Measurements from ENCODE around the gene OR52E1. TPM values are rescaled to one million over a fixed set of nuclear protein-coding genes. Genes with fewer than 3 reads are reported as not detected.
"Not testable (repeated sequence)": the region's sequence is repeated elsewhere in the genome, so short reads cannot be mapped to it uniquely, and the experiment has no call there.

OR52E1 gene
- not detected for polyA plus RNA-seq (2013, experiment 1 of 2)
- polyA plus RNA-seq (2013, experiment 2 of 2) = not detected

- Histone ChIP-seq H3K9me3 (ENCODE audit: control insufficient read depth, low read length) (no peaks in the 10 kb centered on the region), H3K4me3 (ENCODE audit: extremely low read depth, insufficient read depth, low read length, poor library complexity, severe bottlenecking) (no peak within 1 kb of the TSS), H3K4me1 (ENCODE audit: control insufficient read depth, insufficient read depth, low read length, poor library complexity, severe bottlenecking) (no peaks in the 10 kb centered on the region), H3K36me3 (ENCODE audit: control insufficient read depth, insufficient read depth, low read length) (no peaks in the 10 kb centered on the region), H3K27ac (ENCODE audit: low read depth, low read length, severe bottlenecking) (no peak within 1 kb of the TSS)
- WGBS, 2 experiments (ENCODE audit: insufficient coverage in 2 of 2) = no CpG with 5 or more reads among the region's 3 CpGs
These were observed at the start of gene OR52E1 for GRCh38 chr11:5069272-5069671. Gene OR52E1 (plus strand): TSS chr11:5069572.

GRCh38 chr11:5021996-5022395, 47.4 kb upstream of the OR52E1 start:
- no peak overlapping the region for H3K27ac ChIP-seq (ENCODE audit: low read depth, low read length, severe bottlenecking)
- H3K9me3 ChIP-seq (ENCODE audit: control insufficient read depth, low read length) = no peaks in the 10 kb centered on the region
- H3K36me3 ChIP-seq (ENCODE audit: control insufficient read depth, insufficient read depth, low read length) = no peaks in the 10 kb centered on the region
- 61 to 75% methylated on average over 2 of the region's 2 CpGs for WGBS, 2 experiments (ENCODE audit: insufficient coverage in 2 of 2)
- no peaks in the 10 kb centered on the region for H3K4me1 ChIP-seq (ENCODE audit: control insufficient read depth, insufficient read depth, low read length, poor library complexity, severe bottlenecking)
- no peak overlapping the region for H3K4me3 ChIP-seq (ENCODE audit: extremely low read depth, insufficient read depth, low read length, poor library complexity, severe bottlenecking)

GRCh38 chr11:5036669-5037068, 32.7 kb upstream of the OR52E1 start:
- H3K36me3 ChIP-seq (ENCODE audit: control insufficient read depth, insufficient read depth, low read length) = no peaks in the 10 kb centered on the region
- WGBS, 2 experiments (ENCODE audit: insufficient coverage in 2 of 2) = 92 to 100% methylated on average over 2 of the region's 2 CpGs
- H3K27ac ChIP-seq (ENCODE audit: low read depth, low read length, severe bottlenecking) = no peak overlapping the region
- no peaks in the 10 kb centered on the region for H3K4me1 ChIP-seq (ENCODE audit: control insufficient read depth, insufficient read depth, low read length, poor library complexity, severe bottlenecking)
- H3K9me3 ChIP-seq (ENCODE audit: control insufficient read depth, low read length) = no peaks in the 10 kb centered on the region
- no peak overlapping the region for H3K4me3 ChIP-seq (ENCODE audit: extremely low read depth, insufficient read depth, low read length, poor library complexity, severe bottlenecking)

GRCh38 chr11:5037926-5038325, 31.4 kb upstream of the OR52E1 start:
- H3K27ac ChIP-seq (ENCODE audit: low read depth, low read length, severe bottlenecking) = no peak overlapping the region
- no peaks in the 10 kb centered on the region for H3K4me1 ChIP-seq (ENCODE audit: control insufficient read depth, insufficient read depth, low read length, poor library complexity, severe bottlenecking)
- WGBS, 2 experiments (ENCODE audit: insufficient coverage in 2 of 2) = 80 to 100% methylated on average over 1 of the region's 2 CpGs
- H3K9me3 ChIP-seq (ENCODE audit: control insufficient read depth, low read length) = no peaks in the 10 kb centered on the region
- H3K4me3 ChIP-seq (ENCODE audit: extremely low read depth, insufficient read depth, low read length, poor library complexity, severe bottlenecking) = no peak overlapping the region
- H3K36me3 ChIP-seq (ENCODE audit: control insufficient read depth, insufficient read depth, low read length) = no peaks in the 10 kb centered on the region

GRCh38 chr11:5038341-5038740, 31.0 kb upstream of the OR52E1 start:
- Histone ChIP-seq H3K4me1 (ENCODE audit: control insufficient read depth, insufficient read depth, low read length, poor library complexity, severe bottlenecking) (no peaks in the 10 kb centered on the region), H3K9me3 (ENCODE audit: control insufficient read depth, low read length) (no peaks in the 10 kb centered on the region), H3K4me3 (ENCODE audit: extremely low read depth, insufficient read depth, low read length, poor library complexity, severe bottlenecking) (no peak overlapping the region), H3K27ac (ENCODE audit: low read depth, low read length, severe bottlenecking) (no peak overlapping the region), H3K36me3 (ENCODE audit: control insufficient read depth, insufficient read depth, low read length) (no peaks in the 10 kb centered on the region)
- WGBS, 2 experiments (ENCODE audit: insufficient coverage in 2 of 2) = 100% methylated on average over 1 of the region's 1 CpG; no CpG with 5 or more reads in 1 of the 2 experiments

- 100% methylated on average over 2 of the region's 4 CpGs; no CpG with 5 or more reads in 1 of the 2 experiments for WGBS, 2 experiments (ENCODE audit: insufficient coverage in 2 of 2)
- H3K27ac ChIP-seq (ENCODE audit: low read depth, low read length, severe bottlenecking) = no peak overlapping the region
These were observed 28.5 kb upstream of the OR52E1 start for GRCh38 chr11:5040876-5041275.

GRCh38 chr11:5042091-5042490, 27.3 kb upstream of the OR52E1 start:
- no peak overlapping the region for H3K4me3 ChIP-seq (ENCODE audit: extremely low read depth, insufficient read depth, low read length, poor library complexity, severe bottlenecking)
- H3K27ac ChIP-seq (ENCODE audit: low read depth, low read length, severe bottlenecking) = no peak overlapping the region
- H3K4me1 ChIP-seq (ENCODE audit: control insufficient read depth, insufficient read depth, low read length, poor library complexity, severe bottlenecking) = no peaks in the 10 kb centered on the region
- 45 to 49% methylated on average over 2 to 3 of the region's 3 CpGs for WGBS, 2 experiments (ENCODE audit: insufficient coverage in 2 of 2)
- H3K9me3 ChIP-seq (ENCODE audit: control insufficient read depth, low read length) = no peaks in the 10 kb centered on the region
- no peaks in the 10 kb centered on the region for H3K36me3 ChIP-seq (ENCODE audit: control insufficient read depth, insufficient read depth, low read length)

More at GRCh38 chr11:5040876-5041275, 28.5 kb upstream of the OR52E1 start:
- no peak overlapping the region for H3K4me3 ChIP-seq (ENCODE audit: extremely low read depth, insufficient read depth, low read length, poor library complexity, severe bottlenecking)
- no peaks in the 10 kb centered on the region for H3K36me3 ChIP-seq (ENCODE audit: control insufficient read depth, insufficient read depth, low read length)
- H3K4me1 ChIP-seq (ENCODE audit: control insufficient read depth, insufficient read depth, low read length, poor library complexity, severe bottlenecking) = no peaks in the 10 kb centered on the region
- H3K9me3 ChIP-seq (ENCODE audit: control insufficient read depth, low read length) = no peaks in the 10 kb centered on the region

GRCh38 chr11:5043380-5043779, 26.0 kb upstream of the OR52E1 start:
- H3K4me1 ChIP-seq (ENCODE audit: control insufficient read depth, insufficient read depth, low read length, poor library complexity, severe bottlenecking) = no peaks in the 10 kb centered on the region
- H3K4me3 ChIP-seq (ENCODE audit: extremely low read depth, insufficient read depth, low read length, poor library complexity, severe bottlenecking) = no peak overlapping the region
- H3K36me3 ChIP-seq (ENCODE audit: control insufficient read depth, insufficient read depth, low read length) = no peaks in the 10 kb centered on the region
- 40 to 80% methylated on average over 1 of the region's 2 CpGs for WGBS, 2 experiments (ENCODE audit: insufficient coverage in 2 of 2)
- no peaks in the 10 kb centered on the region for H3K9me3 ChIP-seq (ENCODE audit: control insufficient read depth, low read length)
- no peak overlapping the region for H3K27ac ChIP-seq (ENCODE audit: low read depth, low read length, severe bottlenecking)

- 95 to 100% methylated on average over 1 of the region's 1 CpG for WGBS, 2 experiments (ENCODE audit: insufficient coverage in 2 of 2)
- Histone ChIP-seq H3K9me3 (ENCODE audit: control insufficient read depth, low read length) (no peaks in the 10 kb centered on the region), H3K27ac (ENCODE audit: low read depth, low read length, severe bottlenecking) (no peak within 1 kb of the TSS), H3K4me1 (ENCODE audit: control insufficient read depth, insufficient read depth, low read length, poor library complexity, severe bottlenecking) (no peaks in the 10 kb centered on the region), H3K4me3 (ENCODE audit: extremely low read depth, insufficient read depth, low read length, poor library complexity, severe bottlenecking) (no peak within 1 kb of the TSS), H3K36me3 (ENCODE audit: control insufficient read depth, insufficient read depth, low read length) (no peaks in the 10 kb centered on the region)
These were observed 23.1 kb upstream of the OR52E1 start, which contains the start of gene OR52J3 for GRCh38 chr11:5046226-5046625. Gene OR52J3 (plus strand): TSS chr11:5046526. CDS start chr11:5046526, 0 bp downstream.

- 81 to 86% methylated on average over 15 of the region's 15 CpGs for WGBS, 2 experiments (ENCODE audit: insufficient coverage in 2 of 2)
- Histone ChIP-seq H3K4me1 (ENCODE audit: control insufficient read depth, insufficient read depth, low read length, poor library complexity, severe bottlenecking) (no peaks in the 10 kb centered on the region), H3K27ac (ENCODE audit: low read depth, low read length, severe bottlenecking) (no peak overlapping the region), H3K9me3 (ENCODE audit: control insufficient read depth, low read length) (no peaks in the 10 kb centered on the region), H3K4me3 (ENCODE audit: extremely low read depth, insufficient read depth, low read length, poor library complexity, severe bottlenecking) (no peak overlapping the region), H3K36me3 (ENCODE audit: control insufficient read depth, insufficient read depth, low read length) (no peaks in the 10 kb centered on the region)
These were observed 22.5 kb upstream of the OR52E1 start for GRCh38 chr11:5046754-5047330.

GRCh38 chr11:5058679-5059078, 10.7 kb upstream of the OR52E1 start:
- 100% methylated on average over 1 of the region's 5 CpGs for WGBS, 2 experiments (ENCODE audit: insufficient coverage in 2 of 2)
- H3K4me1 ChIP-seq (ENCODE audit: control insufficient read depth, insufficient read depth, low read length, poor library complexity, severe bottlenecking); H3K27ac ChIP-seq (ENCODE audit: low read depth, low read length, severe bottlenecking); H3K36me3 ChIP-seq (ENCODE audit: control insufficient read depth, insufficient read depth, low read length); H3K4me3 ChIP-seq (ENCODE audit: extremely low read depth, insufficient read depth, low read length, poor library complexity, severe bottlenecking); H3K9me3 ChIP-seq (ENCODE audit: control insufficient read depth, low read length): not testable (repeated sequence)

Data from mesodermal cell (in vitro differentiated cells).